H1 (cell line): ENCODE data around the gene CNNM2. TPM values are rescaled to one million over a fixed set of nuclear protein-coding genes. Genes with fewer than 3 reads are reported as not detected.

Experiments
- CTCF ChIA-PET: fragments of 300-600 bp; sonication (Branson Sonifier 250); formaldehyde crosslinking; loops from one replicate; lab custom pipeline; 2021; ENCODE audit not compliant: partially characterized antibody; lab: Charles Lee
- POLR2A ChIA-PET: fragments of 300-600 bp; sonication (Branson Sonifier 250); formaldehyde crosslinking; loops from one replicate; lab custom pipeline; 2021; ENCODE audit warnings: inconsistent platforms; ENCODE audit not compliant: partially characterized antibody; lab: Charles Lee
- DNase-seq, 2 experiments: peaks; one replicate each; pipeline versions ENCODE4 v3.0.0 to v3.0.0-alpha.2; 2010 to 2022; ENCODE audit warnings: low spot score in 2 of 2, low read depth in 1 of 2, mixed read lengths in 1 of 2
- FAIRE-seq: peaks from 2 replicates; lab custom pipeline; 2011; peaks lifted over from hg19 to GRCh38; lab: Jason Lieb, UNC
- H2AFZ ChIP-seq: 2 replicates; pipeline ENCODE4 v1.8.1; 2012; ENCODE audit warnings: low read length, inconsistent platforms
- H2AK5ac ChIP-seq: 2 replicates; pipeline ENCODE4 v1.6.1; 2013; ENCODE audit warnings: low read depth, low read length
- H2BK120ac ChIP-seq: replicated peaks from 2 replicates; pipeline ENCODE3; 2013; ENCODE audit warnings: low read depth, low read length, inconsistent platforms
- H2BK12ac ChIP-seq: 2 replicates; pipeline ENCODE4 v1.6.1; 2013; ENCODE audit warnings: low read depth, low read length
- H2BK15ac ChIP-seq: 2 replicates; pipeline ENCODE4 v1.6.1; 2013; ENCODE audit warnings: low read length
- H2BK20ac ChIP-seq: 2 replicates; pipeline ENCODE4 v1.6.1; 2013; ENCODE audit warnings: low read length
- H2BK5ac ChIP-seq: 2 replicates; pipeline ENCODE4 v1.6.1; 2013; ENCODE audit warnings: low read depth, low read length
- H3K14ac ChIP-seq: 2 replicates; pipeline ENCODE4 v1.6.1; 2013; ENCODE audit warnings: inconsistent platforms; ENCODE audit not compliant: insufficient read length
- H3K18ac ChIP-seq: 2 replicates; pipeline ENCODE4 v1.6.1; 2013; ENCODE audit warnings: low read length; ENCODE audit errors: extremely low read depth
- H3K23ac ChIP-seq: 2 replicates; pipeline ENCODE4 v1.6.1; 2013; ENCODE audit warnings: inconsistent platforms; ENCODE audit not compliant: insufficient read length
- H3K23me2 ChIP-seq: 2 replicates; pipeline ENCODE4 v1.6.1; 2013; ENCODE audit warnings: low read depth, low read length
- H3K27ac ChIP-seq: 2 replicates; pipeline ENCODE4 v1.6.1; 2011; ENCODE audit warnings: low read depth, low read length, inconsistent platforms
- H3K27me3 ChIP-seq, 4 experiments: replicated peaks in 1 of 4; 1 replicate in 1 of 4; 2 replicates in 3 of 4; pipeline versions ENCODE4 v1.6.1 to v1.8.1; 2011 to 2013; ENCODE audit warnings: low read length in 3 of 4, mild to moderate bottlenecking in 3 of 4, inconsistent platforms in 2 of 4, mixed read lengths in 2 of 4, moderate library complexity in 1 of 4; ENCODE audit not compliant: control insufficient read depth in 3 of 4, insufficient read depth in 3 of 4; ENCODE audit errors: extremely low read depth in 1 of 4
- H3K36me3 ChIP-seq, 4 experiments: 2 replicates each; pipeline versions ENCODE4 v1.6.1 to v1.8.1; 2011 to 2013; ENCODE audit warnings: mild to moderate bottlenecking in 4 of 4, low read length in 3 of 4, moderate library complexity in 2 of 4, control low read depth in 1 of 4, inconsistent platforms in 1 of 4; ENCODE audit not compliant: insufficient read depth in 4 of 4, control insufficient read depth in 2 of 4
- H3K4ac ChIP-seq: replicated peaks from 2 replicates; pipeline ENCODE3; 2013; ENCODE audit warnings: low read length, low read depth, mixed read lengths, inconsistent platforms; ENCODE audit not compliant: insufficient read length
- H3K4me1 ChIP-seq, 4 experiments: replicated peaks in 1 of 4; 1 replicate in 1 of 4; 2 replicates in 3 of 4; pipeline versions ENCODE4 v1.6.1 to v1.8.1; 2011 to 2013; ENCODE audit warnings: low read length in 3 of 4, inconsistent platforms in 2 of 4, mixed read lengths in 1 of 4; ENCODE audit not compliant: insufficient read depth in 4 of 4, control insufficient read depth in 3 of 4
- H3K4me2 ChIP-seq, 2 experiments: 2 replicates each; pipeline versions ENCODE4 v1.6.1 to v1.8.1; 2011 to 2013; ENCODE audit warnings: low read depth in 2 of 2, low read length in 2 of 2, control low read depth in 1 of 2, inconsistent platforms in 1 of 2, mild to moderate bottlenecking in 1 of 2; ENCODE audit not compliant: insufficient read depth in 1 of 2
- H3K4me3 ChIP-seq, 4 experiments: fragments of 200-600, 300-600 bp in 1 of 4; sonication (generic), shearing (Covaris generic), sonication (Bioruptor Twin) in 1 of 4; 2 replicates each; pipeline versions ENCODE4 v1.5.1 to v1.8.1; 2011 to 2016; ENCODE audit warnings: low read length in 4 of 4, low read depth in 3 of 4, control low read depth in 2 of 4, inconsistent platforms in 2 of 4, mild to moderate bottlenecking in 2 of 4, mixed read lengths in 1 of 4, moderate library complexity in 1 of 4; ENCODE audit not compliant: insufficient read depth in 2 of 4; ENCODE audit errors: extremely low read depth in 1 of 4
- H3K56ac ChIP-seq: replicated peaks from 2 replicates; pipeline ENCODE3; 2013; ENCODE audit warnings: low read depth, mild to moderate bottlenecking, mixed read lengths, low read length, inconsistent platforms; ENCODE audit not compliant: insufficient read length
- H3K79me1 ChIP-seq: 2 replicates; pipeline ENCODE4 v1.6.1; 2013; ENCODE audit warnings: low read depth, low read length, control low read depth
- H3K79me2 ChIP-seq, 2 experiments: 2 replicates each; pipeline versions ENCODE4 v1.6.1 to v1.8.1; 2012 to 2013; ENCODE audit warnings: low read length in 2 of 2, mild to moderate bottlenecking in 2 of 2, inconsistent platforms in 1 of 2; ENCODE audit not compliant: insufficient read depth in 2 of 2, control insufficient read depth in 1 of 2
- H3K9ac ChIP-seq, 4 experiments: replicated peaks in 1 of 4; 1 replicate in 1 of 4; 2 replicates in 3 of 4; pipeline versions ENCODE4 v1.6.1 to v1.8.1; 2011 to 2013; ENCODE audit warnings: low read depth in 3 of 4, low read length in 3 of 4, control low read depth in 2 of 4, mild to moderate bottlenecking in 2 of 4, moderate library complexity in 2 of 4, inconsistent platforms in 1 of 4; ENCODE audit errors: extremely low read depth in 1 of 4
- H3K9me3 ChIP-seq, 2 experiments: 2 replicates each; pipeline versions ENCODE4 v1.6.1 to v1.8.1; 2012 to 2013; ENCODE audit warnings: mild to moderate bottlenecking in 2 of 2, moderate library complexity in 2 of 2, control low read depth in 1 of 2, inconsistent platforms in 1 of 2, low read depth in 1 of 2, low read length in 1 of 2, mixed read lengths in 1 of 2; ENCODE audit not compliant: insufficient read depth in 2 of 2
- H4K20me1 ChIP-seq, 2 experiments: replicated peaks in 1 of 2; 2 replicates each; pipeline versions ENCODE3 to v1.8.1; 2011 to 2013; ENCODE audit warnings: inconsistent platforms in 2 of 2, low read length in 2 of 2, mild to moderate bottlenecking in 1 of 2; ENCODE audit not compliant: insufficient read depth in 2 of 2, control insufficient read depth in 1 of 2
- H4K5ac ChIP-seq: 2 replicates; pipeline ENCODE4 v1.6.1; 2013; ENCODE audit warnings: low read length, low read depth, mixed read lengths, inconsistent platforms; ENCODE audit not compliant: insufficient read length
- H4K8ac ChIP-seq: 2 replicates; pipeline ENCODE4 v1.8.0; 2013; ENCODE audit warnings: mild to moderate bottlenecking, moderate library complexity, low read length, inconsistent platforms; ENCODE audit not compliant: insufficient read depth; ENCODE audit errors: extremely low read depth
- H4K91ac ChIP-seq: replicated peaks from 2 replicates; pipeline ENCODE3; 2013; ENCODE audit warnings: low read length, mixed read lengths, inconsistent platforms; ENCODE audit not compliant: insufficient read length
- SP4 ChIP-seq: IDR thresholded peaks from 2 replicates; pipeline ENCODE4 v1.6.1; 2012; ENCODE audit warnings: low read length, inconsistent platforms
- WGBS, 2 experiments: shearing (Covaris generic) in 1 of 2; methylation state at CpG; one replicate each; pipeline versions ENCODE4 v1.1.6 to v1.1.7; 2013 to 2015; ENCODE audit warnings: low lambda C conversion rate in 2 of 2, mixed read lengths in 2 of 2, inconsistent platforms in 1 of 2, low coverage in 1 of 2, missing lambda C conversion rate in 1 of 2; ENCODE audit not compliant: insufficient replicate concordance in 2 of 2, insufficient coverage in 1 of 2, insufficient read length in 1 of 2; ENCODE audit errors: extremely low coverage in 1 of 2, missing lambda C conversion rate in 1 of 2; 5-methylcytosine and 5-hydroxymethylcytosine counted together
- polyA plus RNA-seq, 7 experiments: library from polyadenylated mRNA; depleted of rRNA in 3 of 7; stranded (reverse) in 5 of 7; unstranded in 2 of 7; fragments of >200 nt in 5 of 7; fragments of 200-250 nt in 2 of 7; gene quantifications; 1 replicate in 5 of 7; 2 replicates in 1 of 7; 4 replicates in 1 of 7; pipeline versions ENCODE4 v1.2.1 to v1.2.3, GENCODE V29; 2011 to 2013; ENCODE audit warnings: missing spikeins in 2 of 7, mixed read lengths in 2 of 7
- total RNA-seq: library from RNA; stranded (reverse); fragmentation: NEBNext Ultra II Directional; extraction: Animal tissue kit (Norgen Biotek cat#: 25700); gene quantifications from 2 replicates; pipeline ENCODE4 v1.2.1, GENCODE V29; 2021

Gene CNNM2
- total and polyA plus RNA-seq, 2 of the 8 experiments (the other 6 are each of a cell fraction or from before 2014, with no cell fraction given): 7.3 to 23.6 TPM

DNA sequence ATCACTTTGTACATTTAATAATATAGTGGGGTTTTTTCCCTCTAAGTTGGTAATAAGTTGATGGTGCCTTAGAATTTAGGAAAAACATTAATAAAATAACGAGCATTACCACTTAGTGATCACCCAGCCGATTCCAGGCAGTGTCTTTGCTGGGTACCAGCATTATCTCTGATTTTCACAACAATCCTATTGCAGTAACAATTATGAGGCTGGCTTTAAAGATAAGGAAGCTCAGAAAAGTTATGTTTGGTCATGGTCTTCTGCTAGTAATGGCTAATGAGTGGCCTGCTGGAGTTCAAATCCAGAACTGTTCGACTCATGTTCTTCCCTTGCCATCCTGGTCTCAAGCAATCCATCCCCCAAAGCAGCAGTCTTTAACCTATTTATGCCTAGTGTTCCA, 127.9 kb downstream of the CNNM2 start:
- POLR2A ChIA-PET: no interaction called here
- Histone ChIP-seq H3K9me3 (no peaks in the 10 kb centered on the region), H3K56ac (no peak overlapping the region), H4K20me1 (peaks cover 0 to 5% of the 10 kb centered on the region in 2 experiments), H3K27ac (no peak overlapping the region), H2BK20ac (no peak overlapping the region), H2BK12ac (no peak overlapping the region), H2AK5ac (no peak overlapping the region), H3K23ac (no peak overlapping the region), H3K23me2 (no peaks in the 10 kb centered on the region), H3K14ac (no peak overlapping the region), H3K79me2 (no peaks in the 10 kb centered on the region), H3K79me1 (no peaks in the 10 kb centered on the region), H4K5ac (no peak overlapping the region), H3K4me1 (peaks cover 0 to 14% (median 9%) of the 10 kb centered on the region in 4 experiments; a peak in 5 of 7 replicates), H3K4me3 (no peak overlapping the region), H3K27me3 (no peaks in the 10 kb centered on the region), H3K36me3 (no peaks in the 10 kb centered on the region), H3K4ac (no peak overlapping the region), H2BK120ac (no peak overlapping the region), H3K4me2 (no peak overlapping the region), H4K8ac (no peak overlapping the region), H3K18ac (no peak overlapping the region), H2AFZ (no peak overlapping the region), H2BK15ac (no peak overlapping the region), H4K91ac (no peak overlapping the region), H2BK5ac (no peak overlapping the region), H3K9ac (no peak overlapping the region)
- DNase-seq: no peak
- CTCF ChIA-PET: interaction anchor here (0.9 to 1.2 kb wide), 3 partner anchors 13 to 144 kb away, joined by 3 read pairs; no protein-coding TSS in a partner anchor
- no peak for FAIRE-seq
- TF ChIP-seq SP4: no peak
- WGBS, 2 experiments: 89% methylated on average over 3 of the region's 3 CpGs; no CpG with 5 or more reads in 1 of the 2 experiments
